ENCODE measurements around the gene RSPO3. TPM values are rescaled to one million over a fixed set of nuclear protein-coding genes. Genes with fewer than 3 reads are reported as not detected.

Gene RSPO3
- total RNA-seq, 1 donor from 2014 or later, result 0.22 TPM

DNA sequence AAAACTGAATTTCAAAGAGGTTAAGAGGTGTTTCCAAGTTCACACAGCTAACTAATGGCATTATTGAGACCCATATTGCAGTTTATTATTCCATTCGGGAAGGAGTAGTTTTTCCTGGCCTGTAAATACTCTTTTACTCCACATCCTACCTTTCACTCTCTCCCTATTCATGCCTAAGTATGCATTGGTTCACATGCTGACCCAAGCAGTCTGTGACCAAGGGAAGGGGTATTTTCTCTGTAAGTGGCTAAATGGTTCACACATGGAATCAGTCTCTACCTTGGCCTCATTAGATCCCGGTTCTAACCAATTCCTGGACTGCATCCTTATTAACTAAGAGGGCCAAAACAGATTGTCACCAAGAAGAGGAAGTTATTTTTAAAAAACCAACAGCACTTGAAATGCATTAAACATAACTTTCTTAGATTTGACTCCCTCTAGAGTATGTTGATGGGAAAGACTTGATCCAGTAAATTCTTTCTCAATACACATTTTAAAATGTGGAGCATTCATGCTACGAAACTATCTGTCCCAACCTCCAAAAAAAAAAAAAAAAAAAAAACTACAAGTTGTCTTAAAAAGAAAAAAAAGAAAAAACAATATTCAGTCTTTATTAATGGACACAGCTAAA, 17.8 kb upstream of the RSPO3 start:
- TF ChIP-seq CTCF (IDR thresholded peaks at IDR 0.05), result peak; percentile 79
- no peaks in the 10 kb centered on the region for H3K9me3 Mint-ChIP-seq (ENCODE audit: low read depth)
- no peak overlapping the region for H3K4me3 Mint-ChIP-seq (ENCODE audit: unreplicated experiment)
- H3K4me1 Mint-ChIP-seq (ENCODE audit: low read depth), result no peaks in the 10 kb centered on the region
- peaks cover 25% of the 10 kb centered on the region for H3K27me3 Mint-ChIP-seq (ENCODE audit: low read depth)
- DNase-seq (ENCODE audit: low spot score), result no peak
- H3K36me3 Mint-ChIP-seq (ENCODE audit: low read depth), result no peaks in the 10 kb centered on the region
- no peak overlapping the region for H3K27ac Mint-ChIP-seq (ENCODE audit: unreplicated experiment)

DNA sequence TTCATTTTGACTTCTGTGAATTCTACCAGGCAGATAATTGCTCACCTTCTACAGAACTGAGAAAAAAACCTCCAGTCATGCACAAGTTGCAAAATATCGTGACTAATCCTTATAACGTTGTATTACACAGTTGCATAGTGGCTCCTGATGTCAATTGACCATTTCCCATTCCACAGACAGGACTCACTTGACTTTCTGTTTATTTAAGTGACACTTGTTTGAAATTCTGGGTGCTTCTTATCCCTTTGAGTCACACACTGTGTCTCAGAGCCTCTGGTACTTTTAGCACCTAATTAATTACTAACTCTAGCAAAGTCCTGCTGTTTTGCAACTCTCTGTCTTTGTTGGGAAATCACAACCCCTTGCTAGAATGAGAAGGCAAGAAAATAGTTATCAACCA, 16.2 kb upstream of the RSPO3 start:
- no peak for TF ChIP-seq CTCF (IDR thresholded peaks at IDR 0.05)
- H3K4me1 Mint-ChIP-seq (ENCODE audit: low read depth), result no peaks in the 10 kb centered on the region
- peaks cover 32% of the 10 kb centered on the region for H3K27me3 Mint-ChIP-seq (ENCODE audit: low read depth)
- H3K36me3 Mint-ChIP-seq (ENCODE audit: low read depth), result no peaks in the 10 kb centered on the region
- H3K27ac Mint-ChIP-seq (ENCODE audit: unreplicated experiment), result no peak overlapping the region
- no peaks in the 10 kb centered on the region for H3K9me3 Mint-ChIP-seq (ENCODE audit: low read depth)
- H3K4me3 Mint-ChIP-seq (ENCODE audit: unreplicated experiment), result no peak overlapping the region
- no peak for DNase-seq (ENCODE audit: low spot score)

DNA sequence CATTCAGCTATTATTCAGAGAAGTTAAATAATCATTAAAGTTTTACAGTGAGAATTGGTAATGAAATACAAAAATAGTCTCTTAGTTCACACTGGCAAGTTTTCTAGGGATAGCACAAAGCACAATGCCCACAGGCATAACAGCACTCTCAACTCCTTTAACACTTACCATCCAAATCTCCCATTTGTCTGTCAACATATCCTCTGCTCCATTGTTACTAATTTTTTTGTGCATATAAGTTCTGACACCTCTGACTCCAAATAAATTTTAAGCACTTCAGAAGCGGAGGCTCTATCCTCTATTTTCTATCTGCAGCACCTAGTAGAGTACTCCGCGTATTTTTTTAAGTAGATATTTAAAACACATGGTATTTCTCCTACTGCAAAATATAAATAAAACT, 15.6 kb upstream of the RSPO3 start:
- Mint-ChIP-seq H3K4me1 (ENCODE audit: low read depth) (no peaks in the 10 kb centered on the region), H3K4me3 (ENCODE audit: unreplicated experiment) (no peak overlapping the region), H3K9me3 (ENCODE audit: low read depth) (no peaks in the 10 kb centered on the region), H3K27me3 (ENCODE audit: low read depth) (peaks cover 33% of the 10 kb centered on the region), H3K27ac (ENCODE audit: unreplicated experiment) (no peak overlapping the region), H3K36me3 (ENCODE audit: low read depth) (no peaks in the 10 kb centered on the region)
- no peak for TF ChIP-seq CTCF (IDR thresholded peaks at IDR 0.05)
- no peak for DNase-seq (ENCODE audit: low spot score)

- no peak for DNase-seq (ENCODE audit: low spot score)
- H3K27ac Mint-ChIP-seq (ENCODE audit: unreplicated experiment), result no peak overlapping the region
- no peaks in the 10 kb centered on the region for H3K9me3 Mint-ChIP-seq (ENCODE audit: low read depth)
- H3K36me3 Mint-ChIP-seq (ENCODE audit: low read depth), result no peaks in the 10 kb centered on the region
- H3K27me3 Mint-ChIP-seq (ENCODE audit: low read depth), result peaks cover 34% of the 10 kb centered on the region
- H3K4me1 Mint-ChIP-seq (ENCODE audit: low read depth), result no peaks in the 10 kb centered on the region
- no peak overlapping the region for H3K4me3 Mint-ChIP-seq (ENCODE audit: unreplicated experiment)
- no peak for TF ChIP-seq CTCF (IDR thresholded peaks at IDR 0.05)
These were observed 15.0 kb upstream of the RSPO3 start for GRCh38 chr6:127103482-127103881.

GRCh38 chr6:127107916-127108315, 10.6 kb upstream of the RSPO3 start:
- Mint-ChIP-seq H3K4me3 (ENCODE audit: unreplicated experiment) (no peak overlapping the region), H3K27ac (ENCODE audit: unreplicated experiment) (no peak overlapping the region), H3K27me3 (ENCODE audit: low read depth) (peaks cover 35% of the 10 kb centered on the region), H3K4me1 (ENCODE audit: low read depth) (no peaks in the 10 kb centered on the region), H3K9me3 (ENCODE audit: low read depth) (no peaks in the 10 kb centered on the region), H3K36me3 (ENCODE audit: low read depth) (no peaks in the 10 kb centered on the region)
- DNase-seq (ENCODE audit: low spot score), result no peak
- TF ChIP-seq CTCF (IDR thresholded peaks at IDR 0.05), result no peak

Measured in chondrocyte (in vitro differentiated cells).